SU-DHL-6 (cell line): ENCODE results near the gene MLN.

Experiments
- CTCF ChIP-seq: fragments of 200-600 bp; sonication (generic); IDR thresholded peaks from one replicate; pipeline ENCODE4 v1.5.1; 2017; ENCODE audit warnings: antibody characterized with exemption, mild to moderate bottlenecking, low read length, moderate library complexity; ENCODE audit not compliant: insufficient read depth, poor library complexity, severe bottlenecking
- EZH2phosphoT487 ChIP-seq: fragments of 200-600 bp; sonication (generic), shearing (Covaris generic); conservative IDR thresholded peaks from 2 replicates; pipeline ENCODE4 v1.6.1; 2018; ENCODE audit warnings: mild to moderate bottlenecking, antibody characterized with exemption, low read length, moderate library complexity, mixed read lengths

- TF ChIP-seq CTCF (no peak), EZH2phosphoT487 (no peak)
Measured at GRCh38 chr6:33828764-33829731, 25.2 kb upstream of the MLN start.
